ENCODE data around the gene PHF14. TPM values are rescaled to one million over a fixed set of nuclear protein-coding genes. Genes with fewer than 3 reads are reported as not detected.

The PHF14 gene
- total RNA-seq, 1 donor from 2014 or later = 25.6 TPM

DNA sequence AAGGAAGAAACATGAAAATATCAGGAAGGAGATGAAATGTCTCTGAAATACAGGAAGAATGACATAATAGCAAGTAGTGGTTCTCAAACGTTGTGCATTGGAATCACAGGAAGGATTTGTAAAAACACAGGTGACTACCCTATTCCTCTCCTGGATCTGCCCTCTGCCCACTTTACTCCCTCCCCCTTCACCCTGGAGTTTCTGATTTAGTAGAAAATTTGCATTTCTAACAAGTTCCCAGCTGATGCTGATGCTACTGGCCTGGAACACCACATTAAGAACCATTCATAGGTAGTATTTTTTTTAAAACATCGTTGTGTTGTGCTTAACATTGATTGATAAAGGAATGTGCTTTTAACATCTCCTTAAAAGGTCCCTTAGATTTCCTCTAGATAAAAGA is 130.9 kb downstream of the PHF14 start:
- peak in 1 of 2 donors; percentile 6 for DNase-seq (ENCODE audit: low read depth in 2 of 2)

DNA sequence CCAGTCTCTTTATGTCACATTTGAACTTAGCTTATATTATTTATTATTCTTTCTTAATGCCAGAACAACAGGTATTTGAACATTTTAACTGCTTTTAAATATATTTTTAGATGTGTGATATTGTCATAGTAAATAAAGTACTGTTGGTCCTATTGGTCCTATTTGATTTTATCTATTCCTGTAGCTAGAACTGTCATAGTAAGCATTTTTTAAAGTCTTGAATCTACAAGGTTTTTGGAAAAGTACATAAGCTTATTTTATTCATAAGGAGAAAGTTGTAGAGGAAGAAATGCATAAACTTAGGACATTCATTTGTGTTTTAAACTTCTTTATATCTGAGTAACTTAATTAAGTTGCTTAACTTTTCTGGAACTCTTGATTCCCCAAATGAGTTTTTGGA is 136.0 kb downstream of the PHF14 start:
- no peak for DNase-seq (ENCODE audit: low read depth in 2 of 2)

DNA sequence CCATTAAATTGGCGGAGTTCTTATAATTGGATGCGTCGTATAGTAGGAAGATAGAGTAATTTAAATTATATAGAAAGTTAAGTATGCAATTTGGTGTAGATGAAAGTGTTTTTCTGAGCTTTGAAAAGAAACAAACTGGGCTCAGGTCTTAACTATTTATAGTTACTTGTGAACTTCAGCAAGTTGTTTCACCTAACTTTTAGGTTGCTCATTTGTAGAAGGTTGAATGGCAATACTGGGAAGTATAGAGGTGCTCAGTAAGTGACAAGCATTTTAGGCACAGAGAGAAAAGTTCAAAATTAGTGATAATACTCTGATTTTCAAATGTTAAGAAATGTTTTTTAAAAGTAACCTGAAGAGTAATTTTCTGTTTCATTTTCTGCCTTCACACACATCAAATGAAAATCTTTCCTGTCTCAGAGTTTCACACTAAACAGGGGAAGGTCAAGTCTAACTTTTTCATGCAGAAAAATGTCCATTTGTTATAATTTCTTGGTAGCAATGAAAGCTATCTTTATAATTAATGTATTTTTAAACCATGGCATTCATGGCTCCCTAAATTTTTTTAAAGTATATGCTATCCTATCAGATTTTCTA is 146.5 kb downstream of the PHF14 start:
- no peak for DNase-seq (ENCODE audit: low read depth in 2 of 2)

DNA sequence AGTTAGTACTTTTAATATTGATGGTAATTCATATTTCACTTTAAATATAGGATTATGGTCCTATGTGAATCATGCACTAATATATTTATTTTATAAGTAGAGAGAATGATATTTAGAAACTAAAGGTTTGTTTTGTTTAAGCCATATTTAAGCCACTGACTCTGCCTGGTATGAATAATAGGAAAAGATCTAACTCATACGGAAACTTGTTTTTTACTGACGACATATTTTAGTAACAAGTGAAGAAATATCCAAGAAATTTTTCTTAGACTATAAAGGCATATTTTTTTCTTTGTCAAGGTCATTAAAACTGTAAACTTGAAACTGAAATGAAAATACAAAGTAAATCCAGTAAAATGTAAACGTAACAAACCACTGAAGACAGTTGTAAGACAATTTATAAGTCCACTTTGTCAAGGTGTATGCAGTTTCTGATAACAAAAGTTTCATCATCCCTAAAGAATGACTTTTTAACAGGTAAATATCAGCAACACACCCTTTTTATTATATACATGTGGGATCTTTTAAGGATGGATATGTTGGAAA is 147.1 kb downstream of the PHF14 start:
- DNase-seq (ENCODE audit: low read depth in 2 of 2) = no peak

DNA sequence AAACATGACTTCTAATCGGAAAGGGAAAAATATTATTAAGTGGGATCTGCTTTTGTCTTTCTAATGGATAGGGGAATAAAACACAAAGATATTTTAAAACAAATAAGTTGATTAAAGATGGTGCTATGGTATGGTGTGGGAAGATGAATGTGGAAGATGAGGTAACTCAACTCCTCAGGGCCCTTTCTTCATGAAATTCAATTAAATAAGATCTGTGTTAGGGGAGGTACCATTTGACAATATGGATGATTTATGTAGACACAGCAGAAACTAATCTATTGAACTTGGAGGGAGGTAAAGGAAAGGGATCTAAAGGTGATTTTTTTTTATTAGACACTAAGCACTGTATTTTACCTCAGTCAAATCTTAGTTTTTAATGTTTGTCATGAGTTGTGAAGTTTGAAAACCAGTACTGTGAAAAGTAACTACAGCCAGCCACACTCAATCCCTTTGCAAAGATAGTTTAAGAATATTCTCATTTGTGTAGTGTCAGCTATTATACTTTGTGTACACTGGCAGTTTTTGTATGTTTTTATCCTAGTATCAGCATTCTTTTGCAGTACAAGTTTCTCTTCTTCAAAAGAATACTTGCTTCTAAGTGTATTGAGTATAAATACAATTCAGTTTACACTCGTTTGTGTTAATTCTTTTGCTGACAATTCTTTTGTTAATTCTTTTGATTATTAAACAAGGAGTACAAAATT is 151.3 kb downstream of the PHF14 start:
- DNase-seq (ENCODE audit: low read depth in 2 of 2) = no peak

DNA sequence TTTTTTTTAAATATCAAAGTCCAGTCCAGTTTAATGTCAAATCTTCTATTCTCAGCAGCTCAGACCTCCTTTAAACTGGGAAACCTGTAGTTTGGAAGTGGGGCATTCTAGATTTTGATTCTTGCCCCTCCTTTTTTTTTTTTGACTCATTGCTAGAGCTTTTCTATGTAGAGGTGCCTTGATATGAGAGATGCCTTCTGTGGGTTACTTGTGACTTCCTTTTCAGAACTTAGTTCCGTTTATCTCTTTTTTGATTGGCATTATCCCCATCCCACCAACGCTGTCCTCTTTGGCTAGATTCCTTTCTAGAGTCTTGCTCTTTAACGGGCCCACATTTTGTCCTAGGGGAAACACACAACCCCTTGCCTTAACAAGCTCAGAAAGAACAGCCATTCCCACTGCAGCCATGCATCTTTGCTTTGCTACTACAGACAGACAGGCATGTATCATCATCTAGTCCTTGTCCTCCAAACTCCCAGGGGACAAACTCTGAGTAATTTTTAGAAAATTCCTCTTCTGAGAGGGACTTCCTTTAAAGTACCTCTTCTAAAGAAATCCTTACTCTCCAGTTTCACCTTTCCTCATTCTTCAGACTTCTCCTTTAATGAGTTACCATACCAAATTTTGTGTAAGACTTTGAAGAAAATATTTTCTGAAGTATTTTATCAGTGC is 153.6 kb downstream of the PHF14 start:
- no peak for DNase-seq (ENCODE audit: low read depth in 2 of 2)

DNA sequence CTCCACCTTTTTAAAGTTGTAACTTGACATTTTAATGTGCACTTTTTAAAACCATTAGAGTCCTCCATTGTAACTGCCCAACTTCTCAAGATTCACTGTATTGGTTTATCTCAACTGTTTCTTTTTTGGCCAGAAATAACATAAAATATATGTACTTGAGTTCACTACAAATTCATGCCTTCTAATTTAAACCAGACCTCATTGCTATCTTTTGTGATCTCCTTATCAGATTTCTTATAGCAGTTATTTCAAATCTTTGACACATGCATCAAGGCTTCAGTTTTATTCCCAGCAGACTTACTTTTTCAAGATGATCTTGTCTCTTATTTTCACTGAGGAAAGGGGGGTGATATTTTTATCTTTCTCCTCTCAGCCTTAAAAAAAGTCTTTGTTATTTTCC is 154.3 kb downstream of the PHF14 start:
- no peak for DNase-seq (ENCODE audit: low read depth in 2 of 2)

DNA sequence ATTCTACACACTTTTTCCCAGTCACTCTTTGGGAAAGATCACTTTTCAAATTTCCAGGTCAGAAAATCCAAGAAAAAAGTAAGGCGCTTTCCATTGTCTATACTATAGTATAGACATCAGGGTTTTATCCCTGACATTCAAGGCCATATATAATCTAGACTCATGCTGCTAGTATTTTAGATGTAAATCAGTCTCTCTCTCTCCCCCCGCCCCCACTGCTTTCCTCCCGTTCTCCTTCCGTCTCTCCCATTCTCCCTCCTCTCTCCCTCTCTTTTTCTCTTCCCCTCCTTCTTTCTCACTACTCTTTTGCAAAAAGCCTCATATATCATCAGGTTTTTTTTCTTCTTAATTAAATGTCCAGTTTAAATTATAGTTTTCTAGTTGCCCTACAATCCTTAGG is 154.8 kb downstream of the PHF14 start:
- DNase-seq (ENCODE audit: low read depth in 2 of 2) = no peak

DNA sequence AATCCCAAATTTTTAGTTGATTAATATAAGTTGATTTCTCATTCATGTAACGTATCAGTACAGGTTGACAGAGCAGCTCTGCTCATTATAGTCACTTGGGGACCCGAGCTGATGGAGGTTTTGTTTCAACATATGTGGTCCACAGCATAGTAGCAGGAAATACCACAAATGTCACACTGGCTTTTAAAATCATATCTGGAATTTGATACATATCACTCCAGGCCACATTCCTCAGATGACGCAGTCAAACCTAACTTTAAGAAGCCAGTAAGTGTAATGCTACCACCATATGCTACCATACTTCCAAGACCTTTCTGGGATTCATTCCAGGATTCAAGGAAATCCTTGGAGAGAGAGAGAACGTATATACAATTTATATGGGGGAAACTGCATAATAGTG is 156.3 kb downstream of the PHF14 start:
- peak; percentile 5 to 21 for DNase-seq (ENCODE audit: low read depth in 2 of 2)

DNA sequence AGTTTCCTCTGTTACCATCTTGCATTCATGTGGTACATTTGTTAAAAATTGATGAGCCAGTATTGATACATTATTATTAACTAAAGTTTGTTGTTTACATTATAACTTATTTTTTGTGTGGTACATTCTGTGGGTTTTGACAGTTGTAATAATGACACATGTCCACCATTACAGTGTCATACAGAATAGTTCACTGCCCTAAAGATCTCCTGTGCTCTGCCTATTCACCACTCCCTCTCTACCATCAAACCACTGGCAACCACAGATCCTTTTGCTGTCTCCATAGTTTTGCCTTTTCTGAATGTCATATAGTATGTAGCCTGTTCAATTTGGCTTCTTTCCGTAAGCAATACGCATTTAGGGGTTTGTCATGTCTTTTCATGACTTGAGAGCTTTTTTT is 156.9 kb downstream of the PHF14 start:
- DNase-seq (ENCODE audit: low read depth in 2 of 2) = no peak

DNA sequence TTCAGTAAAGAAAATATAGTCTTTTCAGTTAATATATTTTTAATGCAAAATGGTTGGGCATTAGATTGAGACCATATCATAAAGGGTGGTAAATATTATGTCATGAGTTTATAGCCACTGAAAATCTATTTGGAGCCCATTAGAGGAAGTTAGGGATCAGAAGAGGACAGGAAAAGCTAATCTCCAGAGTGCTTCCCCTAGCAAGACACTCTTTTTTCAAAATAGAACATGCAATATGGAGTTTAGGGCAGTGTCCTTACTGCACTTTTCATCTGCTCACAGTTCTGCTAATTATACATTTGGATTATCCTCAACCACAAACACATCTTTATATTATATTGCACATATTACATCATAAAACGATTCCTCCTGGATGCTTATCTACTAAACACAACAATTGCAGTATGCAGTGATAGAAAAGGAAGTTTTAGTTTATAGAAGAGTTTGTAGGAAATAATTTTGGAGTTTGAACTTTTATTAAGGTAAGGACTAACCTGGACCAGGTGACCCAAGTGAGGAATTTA is 159.8 kb downstream of the PHF14 start:
- DNase-seq (ENCODE audit: low read depth in 2 of 2) = no peak

DNA sequence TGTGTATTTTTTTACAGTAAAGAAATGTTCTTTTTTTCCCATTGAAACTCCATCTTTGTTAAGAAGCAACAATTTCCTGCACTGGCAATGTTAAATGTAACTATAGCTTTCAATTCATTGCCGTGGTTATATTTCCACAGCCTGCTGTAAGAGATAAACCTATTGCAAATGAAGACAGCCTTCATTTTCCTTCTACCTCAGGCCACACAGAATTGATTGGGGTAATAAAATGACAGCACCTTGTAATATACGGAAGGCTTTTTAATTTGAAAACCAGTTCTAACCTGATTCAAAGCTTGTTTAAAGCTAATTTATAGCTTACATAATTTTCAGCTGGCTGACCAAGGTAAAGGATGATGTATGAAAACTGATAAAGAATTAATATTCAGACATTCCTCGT is 161.9 kb downstream of the PHF14 start:
- DNase-seq (ENCODE audit: low read depth in 2 of 2) = no peak

DNA sequence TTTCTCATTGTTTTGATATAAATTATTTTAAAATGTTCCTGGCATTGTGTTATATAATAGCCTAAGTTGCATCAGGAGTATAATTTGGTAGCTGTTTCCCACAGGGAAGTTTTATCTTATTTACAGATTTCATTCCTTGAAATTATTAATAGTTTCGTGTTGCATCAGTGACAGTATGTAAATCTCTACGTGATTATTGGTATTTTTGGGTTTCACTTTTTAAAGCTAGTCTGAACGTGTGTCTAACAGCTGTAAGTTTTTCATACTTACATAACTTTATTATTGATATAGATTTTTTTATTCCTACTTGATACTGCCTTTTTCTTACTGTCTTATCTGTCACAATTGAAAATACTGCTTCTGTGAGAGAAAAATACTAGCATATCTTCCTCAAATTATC is 167.9 kb downstream of the PHF14 start:
- DNase-seq (ENCODE audit: low read depth in 2 of 2) = no peak

DNA sequence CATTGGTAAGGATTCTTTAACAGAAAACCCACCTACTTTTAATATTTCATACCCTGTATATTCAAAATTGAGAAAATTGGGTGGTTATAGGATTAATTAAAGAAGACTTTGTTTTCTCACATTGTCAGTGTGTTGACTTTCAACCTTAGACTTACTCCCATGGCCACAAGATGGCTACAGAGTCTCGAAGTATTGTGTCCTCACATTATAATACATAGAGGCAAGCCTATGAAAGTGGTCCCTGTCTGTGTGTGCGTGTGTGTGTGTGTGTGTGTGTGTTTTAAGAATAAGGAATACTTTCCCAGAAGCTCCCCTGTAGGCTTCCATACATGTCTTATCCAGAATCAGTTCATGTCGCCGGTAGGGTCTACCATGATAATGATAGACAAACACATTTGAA is 180.0 kb downstream of the PHF14 start:
- DNase-seq (ENCODE audit: low read depth in 2 of 2) = no peak

DNA sequence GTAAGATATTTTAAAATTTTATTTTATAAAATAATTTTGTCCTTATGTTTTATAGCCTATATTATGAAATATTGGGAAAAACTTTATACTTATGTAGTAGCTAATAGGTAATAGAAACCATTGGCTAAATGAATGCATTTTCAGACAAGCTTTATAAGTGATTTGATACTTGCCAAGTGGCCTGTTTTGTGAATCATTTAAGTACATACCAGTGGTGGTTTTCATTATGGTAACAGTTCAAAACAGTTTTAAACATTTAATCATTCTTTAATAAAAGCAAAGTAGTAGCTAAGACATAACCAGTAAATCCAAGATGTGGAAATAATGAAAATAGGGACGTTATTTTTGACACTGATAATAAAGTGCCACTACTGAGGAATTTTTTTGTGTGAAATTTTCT is 182.2 kb downstream of the PHF14 start:
- no peak for DNase-seq (ENCODE audit: low read depth in 2 of 2)

DNA sequence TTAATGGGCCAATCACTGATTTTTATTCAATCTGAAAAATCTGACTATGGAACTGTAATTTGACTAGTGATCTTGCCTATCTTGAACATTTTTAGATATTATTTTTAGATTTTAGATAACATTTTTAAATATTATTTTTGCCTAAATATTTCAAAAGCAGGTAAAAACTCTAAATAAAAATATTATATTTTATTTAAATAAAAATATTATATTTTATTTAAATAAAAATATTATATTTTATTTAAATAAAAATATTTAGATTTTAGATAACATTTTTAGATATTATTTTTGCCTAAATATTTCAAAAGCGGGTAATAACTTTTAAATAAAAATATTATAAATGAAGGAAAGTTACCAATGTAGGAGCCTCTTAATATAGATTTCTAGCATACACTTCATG is 187.8 kb downstream of the PHF14 start:
- no peak for DNase-seq (ENCODE audit: low read depth in 2 of 2)

DNA sequence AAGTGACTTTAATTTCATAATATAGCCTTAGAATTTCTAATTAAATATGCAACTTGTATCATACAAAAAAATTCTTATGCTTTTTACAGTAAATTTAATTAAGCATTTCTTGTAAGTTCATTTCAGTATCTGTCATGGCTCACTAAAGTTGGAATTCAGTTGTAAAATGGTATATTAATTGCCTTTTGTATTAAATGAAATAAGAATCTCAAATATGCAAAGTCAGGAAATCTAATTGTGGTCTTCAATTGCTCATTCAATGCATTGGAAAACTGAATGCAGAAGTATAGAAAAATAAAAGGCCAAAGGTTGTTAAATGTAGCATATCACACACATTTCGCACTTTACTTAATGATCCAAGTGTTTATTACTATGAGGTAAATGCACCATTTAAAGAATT is 189.5 kb downstream of the PHF14 start:
- DNase-seq (ENCODE audit: low read depth in 2 of 2) = no peak

DNA sequence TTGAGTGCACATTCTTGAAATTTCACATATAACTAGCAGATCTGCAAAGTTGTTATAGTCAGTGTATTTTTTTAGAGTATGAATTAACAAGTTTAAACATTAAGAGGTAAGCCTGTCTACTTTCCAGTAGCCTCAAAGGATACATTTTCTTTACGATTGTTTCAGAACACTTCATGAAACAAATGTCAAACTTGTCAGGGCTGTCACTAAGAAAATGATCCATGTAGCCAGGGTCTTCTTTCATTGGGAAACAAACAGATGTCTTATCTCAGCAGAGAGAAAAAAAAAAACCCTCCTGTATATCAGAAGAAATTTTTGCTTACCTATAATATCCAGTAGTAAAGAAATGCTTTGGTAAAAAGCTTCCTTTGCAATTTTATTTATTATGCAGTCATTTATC is 192.4 kb downstream of the PHF14 start:
- no peak for DNase-seq (ENCODE audit: low read depth in 2 of 2)

DNA sequence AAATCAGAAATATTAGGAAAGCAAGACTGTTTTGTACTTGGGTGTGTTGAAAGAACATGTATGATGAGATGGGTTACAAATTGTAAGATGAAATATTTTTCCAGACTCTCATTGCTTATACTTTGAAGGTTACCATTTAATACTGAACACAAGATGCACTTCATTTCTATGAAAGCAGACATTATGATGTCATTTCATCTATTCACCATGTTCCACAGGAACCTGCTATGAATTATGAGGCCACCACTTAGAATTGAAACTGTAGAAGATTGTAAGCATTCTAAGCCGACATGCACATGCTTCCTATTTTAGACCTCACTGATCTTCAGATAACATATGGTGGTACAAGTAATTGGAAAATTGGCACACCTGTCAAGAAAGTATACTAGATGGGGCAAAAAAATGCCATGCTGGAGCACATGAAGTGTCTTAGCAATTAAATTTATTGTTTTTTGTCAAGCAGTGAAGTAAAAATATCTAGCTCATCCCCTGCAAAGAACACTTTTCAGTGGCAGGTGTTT is 195.0 kb downstream of the PHF14 start:
- no peak for DNase-seq (ENCODE audit: low read depth in 2 of 2)

DNA sequence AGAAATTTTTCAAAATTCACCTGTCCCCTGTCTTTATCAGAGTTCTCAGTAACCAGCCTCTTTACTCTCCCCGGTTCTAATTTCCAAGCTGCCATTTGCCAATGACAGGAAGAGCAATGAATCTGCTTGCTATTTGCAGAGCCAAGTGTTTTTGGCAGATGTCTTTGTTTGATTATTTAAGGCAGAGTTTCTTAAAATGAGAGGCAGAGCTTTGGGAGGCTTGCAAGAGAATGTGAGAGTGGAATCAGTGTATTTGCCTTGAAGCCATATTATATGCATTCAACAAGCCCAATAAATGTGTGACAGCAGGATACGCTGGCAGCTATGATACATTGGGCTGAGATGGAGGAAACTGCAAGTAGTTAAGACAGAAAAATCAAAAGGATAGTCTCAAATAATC is 196.5 kb downstream of the PHF14 start:
- DNase-seq (ENCODE audit: low read depth in 2 of 2) = no peak

DNA sequence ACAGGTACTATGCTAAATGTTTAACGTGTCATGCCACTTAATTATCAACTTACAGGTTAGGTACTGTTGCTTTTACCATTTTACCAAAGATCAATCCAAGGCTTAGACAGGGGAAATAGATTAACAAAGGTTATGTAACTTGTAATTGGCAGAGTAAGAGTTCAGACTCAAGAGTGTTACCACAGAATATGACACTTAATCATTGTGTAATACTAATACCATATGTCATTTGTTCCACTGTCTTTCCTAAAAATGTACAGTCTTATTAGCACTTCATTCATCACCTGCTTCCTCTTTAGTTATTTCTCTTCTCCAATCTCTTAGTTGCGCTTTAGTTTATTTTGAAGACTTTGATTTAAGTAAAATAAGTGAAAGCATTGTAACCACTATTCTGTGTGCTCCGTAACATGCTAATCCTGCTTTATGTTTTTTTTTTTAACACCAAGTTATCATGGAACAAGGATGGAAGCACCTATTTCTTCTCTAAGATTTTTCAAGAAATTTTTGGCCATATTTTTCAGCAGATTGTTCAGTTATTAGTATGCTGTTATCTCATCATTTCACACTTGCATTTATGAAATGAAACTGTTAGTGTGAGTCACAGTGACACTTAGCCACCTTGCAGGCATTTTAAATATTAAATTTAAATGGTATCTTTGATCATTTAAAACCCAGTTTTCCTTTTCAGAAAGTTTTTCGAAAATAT is 197.3 kb downstream of the PHF14 start:
- DNase-seq (ENCODE audit: low read depth in 2 of 2) = no peak

All from lung microvascular endothelial cell (primary cell).